Stimulated activated CD4-positive, alpha-beta T cell treated with anti-CD3 and anti-CD28 coated beads, TNF-alpha, amount 100 ng/mL, for 48 hours (primary cell): Measurements from ENCODE around the gene STK32C.

Source experiments
- DNase-seq, 3 donors: peaks; one replicate each; pipeline ENCODE4 v3.0.0-alpha.2; 2020; ENCODE audit warnings: low read depth in 3 of 3

Gene STK32C

GRCh38 chr10:132282667-132283603 is 24.8 kb downstream of the STK32C start:
- DNase-seq = no peak

- no peak for DNase-seq
These were observed 25.7 kb downstream of the STK32C start for GRCh38 chr10:132281915-132282666.

DNA sequence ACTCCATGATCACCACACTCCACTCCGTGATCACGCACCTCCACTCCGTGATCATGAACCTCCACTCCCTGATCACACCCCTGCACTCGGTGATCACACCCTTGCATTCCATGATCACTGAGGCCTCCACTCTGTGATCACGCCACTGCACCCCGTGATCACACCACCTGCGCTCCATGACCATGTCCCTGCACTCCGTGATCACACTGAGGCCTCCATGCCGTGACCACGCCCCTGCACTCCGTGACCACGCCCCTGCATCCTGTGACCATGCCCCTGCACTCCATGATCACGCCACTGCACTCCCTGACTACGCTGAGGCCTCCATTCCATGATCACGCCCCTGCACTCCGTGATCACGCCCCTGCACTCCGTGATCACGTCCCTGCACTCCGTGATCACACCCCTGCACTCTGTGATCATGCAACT is 27.1 kb downstream of the STK32C start:
- no peak for DNase-seq

DNA sequence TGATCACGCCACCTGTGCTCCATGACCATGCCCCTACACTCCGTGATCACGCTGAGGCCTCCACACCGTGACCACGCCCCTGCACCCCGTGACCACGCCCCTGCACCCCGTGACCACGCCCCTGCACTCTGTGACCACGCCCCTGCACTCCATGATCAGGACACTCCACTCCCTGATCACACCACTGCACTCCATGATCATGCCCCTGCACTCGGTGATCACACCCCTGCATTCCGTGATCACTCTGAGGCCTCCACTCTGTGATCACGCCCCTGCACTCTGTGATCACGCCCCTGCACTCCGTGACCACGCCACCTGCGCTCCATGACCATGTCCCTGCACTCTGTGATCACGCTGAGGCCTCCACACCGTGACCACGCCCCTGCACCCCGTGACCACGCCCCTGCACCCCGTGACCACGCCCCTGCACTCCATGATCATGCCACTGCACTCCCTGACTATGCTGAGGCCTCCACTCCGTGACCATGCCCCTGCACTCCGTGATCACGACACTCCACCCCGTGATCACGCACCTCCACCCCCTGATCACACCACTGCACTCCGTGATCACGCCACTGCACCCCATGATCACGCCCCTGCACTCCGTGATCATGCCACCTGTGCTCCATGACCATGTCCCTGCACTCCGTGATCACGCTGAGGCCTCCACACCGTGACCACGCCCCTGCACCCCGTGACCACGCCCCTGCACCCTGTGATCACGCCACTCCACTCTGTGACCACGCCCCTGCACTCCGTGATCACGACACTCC is 27.7 kb downstream of the STK32C start:
- DNase-seq = no peak

- DNase-seq = no peak
These were observed 30.4 kb downstream of the STK32C start for GRCh38 chr10:132277311-132277741.

DNA sequence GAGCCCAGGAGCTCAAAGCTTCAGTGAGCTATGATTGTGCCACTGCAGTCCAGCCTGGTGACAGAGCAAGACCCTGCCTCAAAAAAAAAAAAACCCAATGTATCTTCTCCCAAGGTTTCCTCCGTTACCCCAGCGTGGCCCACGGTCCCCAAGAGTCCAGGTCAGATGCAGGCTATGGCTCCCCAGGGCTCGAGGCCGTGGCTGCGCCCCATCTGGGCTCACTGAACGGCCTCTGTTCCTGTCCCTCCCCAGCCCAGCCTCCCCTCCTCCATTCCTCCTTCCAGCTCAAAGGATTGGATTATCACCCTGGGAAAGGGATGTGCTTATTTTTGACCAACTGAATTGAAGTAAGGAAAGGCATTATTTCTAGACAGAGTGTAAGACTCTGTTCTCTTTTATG is 31.0 kb downstream of the STK32C start:
- DNase-seq = no peak

DNA sequence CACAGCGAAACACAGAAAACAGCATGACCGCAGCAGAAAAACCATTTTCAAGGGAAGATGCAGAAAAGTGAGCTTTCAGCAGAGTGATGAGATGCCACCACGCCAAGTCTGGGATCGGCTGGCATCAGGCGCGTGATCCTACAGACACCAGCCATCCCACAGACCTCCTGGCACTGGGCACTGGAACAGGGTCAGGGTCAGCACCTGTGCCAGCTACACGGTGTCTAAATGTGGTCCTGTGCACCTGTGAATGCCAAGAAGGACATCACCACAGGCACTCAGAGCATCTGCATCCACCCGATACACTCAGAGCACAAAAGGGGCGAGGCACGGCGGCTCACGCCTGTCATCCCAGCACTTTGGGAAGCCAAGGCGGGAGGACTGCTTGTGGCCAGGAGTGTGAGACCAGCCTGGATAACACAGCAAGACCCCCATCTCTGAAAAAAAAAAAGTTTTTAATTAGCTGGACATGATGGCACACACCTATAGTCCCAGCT is 31.5 kb downstream of the STK32C start:
- DNase-seq = no peak

DNA sequence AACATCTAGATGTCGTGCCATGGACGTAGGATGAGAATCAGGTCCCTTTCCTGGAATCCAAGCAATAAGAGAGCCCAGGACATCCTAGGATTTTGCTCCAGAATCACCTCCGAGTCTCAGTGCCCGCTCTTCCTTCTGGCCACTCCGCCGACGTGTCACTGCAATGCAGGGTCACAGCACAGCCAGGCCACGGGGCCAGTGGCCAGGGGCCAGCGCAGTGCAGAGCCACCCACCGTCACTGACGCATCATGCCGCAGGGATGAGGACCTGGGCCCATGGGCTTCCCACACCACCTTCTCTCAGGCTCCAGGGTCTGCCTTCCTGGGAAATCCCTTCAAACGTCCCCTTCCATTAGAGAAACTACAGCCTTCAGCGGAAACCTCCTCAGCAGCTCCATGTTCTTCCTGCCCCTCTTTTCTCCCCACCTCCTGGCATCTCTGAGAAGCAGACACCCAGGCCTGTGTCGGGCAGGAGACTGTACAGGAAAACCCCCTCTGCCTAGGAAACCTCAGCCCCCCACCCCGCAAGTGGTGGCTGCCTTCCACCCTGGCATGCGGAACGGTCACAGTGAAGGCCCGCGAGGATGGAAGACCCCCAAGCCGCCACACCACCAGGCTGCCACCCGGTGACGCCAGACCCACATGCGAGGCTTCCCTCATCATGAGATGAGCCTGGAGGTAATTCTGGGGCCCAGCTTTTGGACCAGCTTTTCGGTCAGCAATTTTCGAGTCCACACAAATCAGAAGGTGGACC is 32.1 kb downstream of the STK32C start:
- DNase-seq = no peak

DNA sequence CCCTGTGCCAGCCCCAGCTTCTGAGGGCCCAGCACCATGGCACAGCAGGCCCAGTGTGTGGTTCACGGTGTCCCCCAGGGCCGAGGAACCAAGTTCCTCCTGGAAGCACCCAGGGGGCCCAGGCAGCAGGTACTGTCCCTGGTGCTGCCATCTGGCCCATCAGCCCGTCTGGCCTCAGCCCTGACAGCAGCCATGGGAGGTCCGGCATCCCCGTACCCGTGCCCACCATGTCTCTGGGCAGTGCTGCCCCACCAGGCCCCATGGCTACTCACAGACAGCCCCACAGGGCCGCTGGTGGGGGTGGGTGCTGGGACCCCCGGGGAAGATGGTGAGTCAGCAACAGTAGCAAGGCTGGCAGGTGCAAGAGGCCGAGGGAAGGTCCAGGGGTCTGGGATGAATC is 32.8 kb downstream of the STK32C start:
- DNase-seq = no peak

DNA sequence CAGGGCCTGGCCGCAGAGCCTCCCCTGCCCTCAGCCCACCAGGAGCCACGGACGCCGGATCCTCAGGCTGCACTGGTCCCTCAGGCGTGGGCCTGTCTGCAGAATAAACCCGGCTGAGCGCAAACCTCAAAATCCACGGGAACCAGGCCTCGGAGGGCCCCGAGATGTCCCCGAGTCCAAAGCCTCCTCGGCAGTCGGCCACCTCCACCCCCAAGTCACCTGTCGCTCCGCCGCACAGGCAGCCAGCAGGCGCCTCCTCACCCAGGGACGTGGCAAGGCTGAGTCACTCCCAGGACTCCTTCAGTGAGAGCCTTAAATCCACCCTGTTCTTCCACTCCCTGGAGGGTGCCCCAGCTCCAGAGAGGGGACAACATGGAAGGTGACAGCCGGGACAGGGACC is 33.2 kb downstream of the STK32C start:
- no peak for DNase-seq

DNA sequence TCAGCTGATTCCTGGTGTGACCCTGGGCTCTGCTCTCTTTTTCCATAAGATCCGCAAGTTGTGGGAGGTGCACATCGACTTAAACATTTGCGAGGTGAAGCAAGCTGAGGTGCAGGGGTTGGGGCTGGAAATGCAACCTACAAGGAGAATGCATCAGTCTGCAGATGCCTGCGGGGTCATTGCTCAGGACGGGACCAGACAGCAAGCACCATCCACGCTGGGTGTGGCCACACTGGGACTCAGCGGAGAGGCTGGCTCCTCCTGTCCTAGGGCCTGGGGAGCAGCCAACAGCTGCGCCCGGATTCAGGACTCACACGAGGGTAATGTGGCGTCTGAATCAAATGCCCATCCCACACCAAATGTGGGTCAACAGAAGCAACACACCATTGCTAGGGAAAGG is 33.8 kb downstream of the STK32C start:
- DNase-seq = no peak

DNA sequence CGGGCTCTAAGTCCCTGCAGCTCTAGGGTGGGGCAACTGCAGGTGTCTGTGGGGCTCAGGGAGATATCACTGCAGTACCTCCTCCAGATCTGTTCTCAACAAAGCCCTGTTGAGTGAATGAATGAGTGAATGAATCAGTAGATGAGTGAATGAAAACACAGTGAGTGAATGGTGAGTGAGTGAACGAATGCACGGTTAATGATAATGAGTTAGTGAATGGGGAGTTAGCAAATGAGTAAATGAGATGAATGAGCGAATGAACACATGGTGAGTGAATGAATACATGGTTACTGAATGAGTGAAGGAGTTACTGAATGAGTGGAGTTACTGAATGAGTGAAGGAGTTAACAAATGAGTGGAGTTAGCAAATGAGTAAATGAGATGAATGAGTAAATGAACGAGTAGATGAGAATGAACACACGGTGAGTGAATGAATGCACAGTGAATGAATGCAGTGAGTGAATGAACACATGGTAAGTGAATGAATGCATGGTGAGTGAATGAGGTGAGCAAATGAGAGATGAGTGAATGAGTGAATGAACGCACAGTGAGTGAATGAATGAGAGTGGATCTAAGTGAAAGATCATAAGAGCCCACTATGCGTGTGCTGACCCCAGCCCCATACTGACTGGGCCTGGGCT is 34.3 kb downstream of the STK32C start:
- no peak for DNase-seq

- no peak for DNase-seq
These were observed 35.3 kb downstream of the STK32C start for GRCh38 chr10:132272231-132272971.

- no peak for DNase-seq
These were observed 36.1 kb downstream of the STK32C start for GRCh38 chr10:132271458-132272230.

DNA sequence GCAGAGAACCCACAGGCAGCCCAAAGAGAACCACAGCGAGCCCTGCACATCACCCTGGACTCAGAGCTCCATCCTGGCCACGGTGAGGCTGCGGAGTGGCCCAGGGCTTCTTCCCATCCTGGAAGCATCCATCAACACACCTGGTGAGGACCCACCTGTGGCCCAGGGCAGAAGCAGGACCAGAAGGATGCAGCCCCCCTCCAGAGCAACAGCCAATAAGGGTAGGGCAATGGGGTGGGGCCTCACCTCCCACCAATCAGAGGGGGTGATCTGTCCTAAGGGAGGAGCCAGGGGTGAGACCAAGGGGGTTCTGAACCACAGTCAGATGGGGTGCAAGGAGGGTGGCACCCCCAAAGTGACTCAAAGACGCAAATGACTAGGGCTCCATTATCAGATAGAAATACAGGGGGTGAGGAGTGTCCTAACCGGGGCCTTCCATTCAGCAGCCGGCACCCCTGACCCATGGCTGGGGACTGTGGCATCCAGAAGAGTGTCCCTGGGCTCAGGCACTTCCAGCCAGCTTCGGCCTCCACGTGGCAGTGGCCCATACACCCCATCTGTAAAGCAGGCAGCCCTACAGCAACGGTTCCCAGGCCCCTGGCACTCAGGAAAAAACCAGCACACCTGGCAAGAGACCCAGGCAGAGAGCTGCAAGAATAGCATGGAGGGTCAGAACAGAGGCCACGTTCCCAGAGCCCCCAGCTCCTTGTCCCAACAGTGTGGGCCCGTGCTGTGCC is 36.9 kb downstream of the STK32C start:
- no peak for DNase-seq

DNA sequence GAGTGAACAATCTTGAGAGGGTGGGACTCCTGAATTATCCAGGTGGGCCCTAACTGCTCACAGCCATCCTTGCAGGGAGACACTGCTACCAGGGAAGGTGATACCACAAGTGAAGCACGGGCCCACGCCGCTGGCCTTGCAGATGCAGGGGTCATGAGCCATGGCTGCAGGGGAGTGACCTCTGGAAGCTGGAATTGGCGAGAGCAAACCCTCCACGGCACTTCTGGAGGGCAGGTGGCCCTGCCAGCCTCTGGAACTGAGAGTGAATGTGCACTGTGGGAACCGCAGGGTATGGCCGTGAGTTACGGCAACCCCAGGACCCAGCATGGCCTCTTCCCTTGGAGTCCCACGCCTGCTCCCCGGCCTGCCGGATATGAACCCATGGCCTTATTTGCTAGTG is 37.5 kb downstream of the STK32C start:
- no peak for DNase-seq

GRCh38 chr10:132269266-132270230 is 38.2 kb downstream of the STK32C start:
- DNase-seq = no peak
